RWPE2 (cell line): ENCODE results near the gene GRM4.

Experiments
- ATAC-seq: fragments of 200-7000 bp; cut with Tn5 transposase; 3 replicates; pipeline ENCODE4 v1.9.1; 2021; ENCODE audit warnings: low read depth
- DNase-seq: peaks from one replicate; pipeline ENCODE4 v3.0.0-alpha.2; 2020; ENCODE audit warnings: low spot score
- H3K27ac ChIP-seq: fragments of 450-650 bp; 2 replicates; pipeline ENCODE4 v1.5.1; 2017; ENCODE audit warnings: mild to moderate bottlenecking; ENCODE audit not compliant: poor library complexity, severe bottlenecking
- H3K27me3 ChIP-seq: fragments of 250-450 bp; sonication (Bioruptor Pico); 2 replicates; pipeline ENCODE4 v1.5.1; 2021; ENCODE audit warnings: mild to moderate bottlenecking, moderate library complexity; ENCODE audit not compliant: insufficient read depth, poor library complexity, severe bottlenecking
- H3K36me3 ChIP-seq: fragments of 250-450 bp; sonication (Bioruptor Pico); 2 replicates; pipeline ENCODE4 v1.5.1; 2020; ENCODE audit warnings: low read depth, mild to moderate bottlenecking, moderate library complexity
- H3K4me1 ChIP-seq: fragments of 250-450 bp; sonication (Bioruptor Pico); 2 replicates; pipeline ENCODE4 v1.5.1; 2021; ENCODE audit warnings: mild to moderate bottlenecking, moderate library complexity; ENCODE audit not compliant: insufficient read depth, poor library complexity, severe bottlenecking
- H3K4me3 ChIP-seq: fragments of 250-450 bp; sonication (Bioruptor Pico); 2 replicates; pipeline ENCODE4 v1.5.1; 2021; ENCODE audit warnings: mild to moderate bottlenecking, moderate library complexity; ENCODE audit not compliant: severe bottlenecking
- H3K9me3 ChIP-seq: fragments of 250-450 bp; sonication (Bioruptor Pico); 2 replicates; pipeline ENCODE4 v1.5.1; 2021; ENCODE audit warnings: mild to moderate bottlenecking, moderate library complexity; ENCODE audit not compliant: severe bottlenecking
- CTCF ChIP-seq: fragments of 450-650 bp; IDR thresholded peaks from one replicate; pipeline ENCODE4 v1.5.1; 2017; ENCODE audit warnings: mild to moderate bottlenecking, moderate library complexity; ENCODE audit not compliant: poor library complexity, severe bottlenecking

GRM4 gene

GRCh38 chr6:34157851-34158250 lies 12.0 kb upstream of the GRM4 start:
- Histone ChIP-seq H3K27me3 (peaks cover 12% of the 10 kb centered on the region), H3K4me1 (no peaks in the 10 kb centered on the region), H3K4me3 (no peak overlapping the region), H3K27ac (no peak overlapping the region), H3K9me3 (peaks cover 6% of the 10 kb centered on the region), H3K36me3 (no peaks in the 10 kb centered on the region)
- no peak for ATAC-seq
- DNase-seq: peak; percentile 18
- TF ChIP-seq CTCF: no peak

GRCh38 chr6:34157236-34157830 lies 11.4 kb upstream of the GRM4 start:
- TF ChIP-seq CTCF: no peak
- no peaks in the 10 kb centered on the region for H3K4me1 ChIP-seq
- no peak overlapping the region for H3K27ac ChIP-seq
- no peak overlapping the region for H3K4me3 ChIP-seq
- DNase-seq (peak; percentile 25), ATAC-seq (no peak)
- H3K36me3 ChIP-seq: no peaks in the 10 kb centered on the region
- peaks cover 6% of the 10 kb centered on the region for H3K9me3 ChIP-seq
- H3K27me3 ChIP-seq: peaks cover 12% of the 10 kb centered on the region

GRCh38 chr6:34155471-34156300 lies 9.8 kb upstream of the GRM4 start:
- no peak overlapping the region for H3K4me3 ChIP-seq
- no peak overlapping the region for H3K27ac ChIP-seq
- DNase-seq: peak; percentile 23
- no peaks in the 10 kb centered on the region for H3K36me3 ChIP-seq
- peaks cover 12% of the 10 kb centered on the region for H3K27me3 ChIP-seq
- peaks cover 6% of the 10 kb centered on the region for H3K9me3 ChIP-seq
- TF ChIP-seq CTCF: no peak
- H3K4me1 ChIP-seq: no peaks in the 10 kb centered on the region
- no peak for ATAC-seq

GRCh38 chr6:34154668-34155447 lies 9.0 kb upstream of the GRM4 start:
- peak; percentile 97 for TF ChIP-seq CTCF
- Histone ChIP-seq H3K4me3 (peak overlapping the region; percentile 6), H3K9me3 (peaks cover 4% of the 10 kb centered on the region), H3K4me1 (no peaks in the 10 kb centered on the region), H3K36me3 (no peaks in the 10 kb centered on the region), H3K27ac (no peak overlapping the region), H3K27me3 (peaks cover 12% of the 10 kb centered on the region)
- DNase-seq (peak; percentile 51), ATAC-seq (peak; percentile 76)
